Measurements from ENCODE around the gene FAM180B.

FAM180B gene

GRCh38 chr11:47552056-47552565 lies 34.4 kb upstream of the FAM180B start:
- TF ChIP-seq POLR2AphosphoS5 (IDR thresholded peaks at IDR 0.05; ENCODE audit: low read depth, low read length) (no peak; the same call in 1 of the 2 replicates), SIN3A (IDR thresholded peaks at IDR 0.05; ENCODE audit: borderline replicate concordance, insufficient read depth, low read length) (0 out of 2 replicates have a peak, but pooled peaks have one; percentile 64)

- peak; percentile 37; the same call in 1 of the 2 replicates for TF ChIP-seq SIN3A (IDR thresholded peaks at IDR 0.05; ENCODE audit: borderline replicate concordance, insufficient read depth, low read length)
- peak; percentile 73 for TF ChIP-seq TAF1 (IDR thresholded peaks at IDR 0.05; ENCODE audit: borderline replicate concordance, insufficient read depth, low read length)
- TF ChIP-seq FOXP2 (optimal IDR thresholded peaks at IDR 0.05; ENCODE audit: borderline replicate concordance, extremely low read depth, extremely low read length, insufficient read depth): peak; percentile 87
- TF ChIP-seq REST (IDR thresholded peaks at IDR 0.05; ENCODE audit: insufficient read depth in 1 of 2, low read depth in 2 of 2, low read length in 2 of 2): no peak
- peak; percentile 89 for TF ChIP-seq POLR2AphosphoS5 (IDR thresholded peaks at IDR 0.05; ENCODE audit: low read depth, low read length)
Observed at GRCh38 chr11:47552566-47553405, 33.7 kb upstream of the FAM180B start, which contains the start of gene CELF1. TSS of gene CELF1 (minus strand) at chr11:47553132. CDS start at chr11:47499523, 53,609 bp downstream.

GRCh38 chr11:47553406-47553743 lies 33.1 kb upstream of the FAM180B start:
- TF ChIP-seq SIN3A (IDR thresholded peaks at IDR 0.05; ENCODE audit: borderline replicate concordance, insufficient read depth, low read length) (no peak), POLR2AphosphoS5 (IDR thresholded peaks at IDR 0.05; ENCODE audit: low read depth, low read length) (no peak), TAF1 (IDR thresholded peaks at IDR 0.05; ENCODE audit: borderline replicate concordance, insufficient read depth, low read length) (no peak), REST (IDR thresholded peaks at IDR 0.05; ENCODE audit: insufficient read depth in 1 of 2, low read depth in 2 of 2, low read length in 2 of 2) (no peak), FOXP2 (optimal IDR thresholded peaks at IDR 0.05; ENCODE audit: borderline replicate concordance, extremely low read depth, extremely low read length, insufficient read depth) (no peak)

- TF ChIP-seq TAF1 (IDR thresholded peaks at IDR 0.05; ENCODE audit: borderline replicate concordance, insufficient read depth, low read length) (no peak), POLR2AphosphoS5 (IDR thresholded peaks at IDR 0.05; ENCODE audit: low read depth, low read length) (no peak), SIN3A (IDR thresholded peaks at IDR 0.05; ENCODE audit: borderline replicate concordance, insufficient read depth, low read length) (no peak), FOXP2 (optimal IDR thresholded peaks at IDR 0.05; ENCODE audit: borderline replicate concordance, extremely low read depth, extremely low read length, insufficient read depth) (no peak), REST (IDR thresholded peaks at IDR 0.05; ENCODE audit: insufficient read depth in 1 of 2, low read depth in 2 of 2, low read length in 2 of 2) (no peak)
Observed at GRCh38 chr11:47558695-47559094, 27.8 kb upstream of the FAM180B start.

- TF ChIP-seq SIN3A (IDR thresholded peaks at IDR 0.05; ENCODE audit: borderline replicate concordance, insufficient read depth, low read length) (no peak), FOXP2 (optimal IDR thresholded peaks at IDR 0.05; ENCODE audit: borderline replicate concordance, extremely low read depth, extremely low read length, insufficient read depth) (no peak), REST (IDR thresholded peaks at IDR 0.05; ENCODE audit: insufficient read depth in 1 of 2, low read depth in 2 of 2, low read length in 2 of 2) (no peak), TAF1 (IDR thresholded peaks at IDR 0.05; ENCODE audit: borderline replicate concordance, insufficient read depth, low read length) (no peak), POLR2AphosphoS5 (IDR thresholded peaks at IDR 0.05; ENCODE audit: low read depth, low read length) (no peak)
Observed at GRCh38 chr11:47560426-47560825, 26.1 kb upstream of the FAM180B start.

Data from PFSK-1 (cell line).